GM19351 (cell line): ENCODE measurements around the gene CTSD.
"Not testable (repeated sequence)": the region's sequence is repeated elsewhere in the genome, so short reads cannot be mapped to it uniquely, and the experiment has no call there.

Source experiments
- ATAC-seq: cut with Tn5 transposase; IDR thresholded peaks from one replicate; pipeline ENCODE4 v1.9.1; 2021; ENCODE audit warnings: mild to moderate bottlenecking, moderate library complexity; ENCODE audit not compliant: unreplicated experiment

Gene CTSD

DNA sequence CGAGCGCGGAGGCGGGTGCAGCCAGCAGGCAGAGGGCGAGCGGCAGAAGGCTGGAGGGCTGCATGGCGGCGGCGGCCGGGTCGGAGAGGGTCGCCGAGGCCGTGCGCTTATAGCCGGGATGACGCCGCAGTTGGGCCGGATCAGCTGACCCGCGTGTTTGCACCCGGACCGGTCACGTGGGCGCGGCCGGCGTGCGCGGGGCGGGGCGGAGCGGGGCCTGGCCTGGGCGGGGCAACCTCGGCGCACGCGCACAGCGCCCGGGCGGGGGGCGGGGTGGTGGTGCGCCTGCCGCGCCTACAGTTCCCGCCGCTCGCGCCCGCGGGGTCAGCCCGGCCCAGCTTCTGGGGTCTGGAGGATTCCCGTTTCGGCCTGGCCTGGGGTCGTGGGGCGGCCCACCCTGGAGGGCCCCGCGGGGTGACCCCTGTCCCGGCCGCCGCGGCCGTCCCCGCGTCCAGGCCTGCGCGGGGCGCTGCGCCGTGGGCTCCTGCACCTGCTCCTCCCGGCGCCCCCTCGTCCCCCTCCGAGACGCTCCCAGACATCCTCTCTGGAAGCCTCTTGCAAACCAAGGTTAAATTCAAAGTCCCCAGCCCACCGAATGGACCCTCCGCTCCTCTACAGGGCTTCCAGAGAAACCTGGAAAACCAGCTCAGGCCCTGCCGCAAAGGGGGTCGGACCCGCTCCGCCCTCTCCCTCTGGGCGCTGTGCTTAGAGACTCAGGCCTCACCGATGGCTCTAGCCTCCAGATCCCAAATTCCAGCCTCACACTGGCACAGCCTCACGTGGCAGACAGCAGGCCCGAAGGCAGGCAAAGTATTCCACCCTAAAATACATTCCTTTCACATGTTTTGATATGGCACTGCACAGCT, at the start of gene CTSD:
Gene CTSD, minus strand, starts transcription at position 132 of the 866 bp plus-strand sequence. Its CDS starts 68 bp downstream, at position 64.
- peak; percentile 81 for ATAC-seq

DNA sequence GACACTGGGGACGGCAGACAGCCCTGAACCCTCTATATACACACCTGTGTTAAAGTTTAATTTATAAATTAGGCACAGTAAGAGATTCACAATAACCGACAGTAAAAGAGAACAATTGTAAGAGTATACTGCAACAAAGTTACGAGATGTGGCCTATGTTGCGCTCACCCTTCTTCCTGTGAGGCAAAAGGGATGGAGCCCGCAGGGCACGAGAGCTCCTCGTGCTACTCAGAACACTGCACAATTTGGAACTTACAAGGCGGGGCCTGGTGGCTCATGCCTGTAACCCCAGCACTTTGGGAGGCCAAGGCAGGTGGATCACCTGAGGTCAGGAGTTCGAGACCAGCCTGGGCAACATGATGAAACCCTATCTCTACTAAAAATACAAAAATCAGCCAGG, 49.6 kb upstream of the CTSD start:
- not testable (repeated sequence) for ATAC-seq

DNA sequence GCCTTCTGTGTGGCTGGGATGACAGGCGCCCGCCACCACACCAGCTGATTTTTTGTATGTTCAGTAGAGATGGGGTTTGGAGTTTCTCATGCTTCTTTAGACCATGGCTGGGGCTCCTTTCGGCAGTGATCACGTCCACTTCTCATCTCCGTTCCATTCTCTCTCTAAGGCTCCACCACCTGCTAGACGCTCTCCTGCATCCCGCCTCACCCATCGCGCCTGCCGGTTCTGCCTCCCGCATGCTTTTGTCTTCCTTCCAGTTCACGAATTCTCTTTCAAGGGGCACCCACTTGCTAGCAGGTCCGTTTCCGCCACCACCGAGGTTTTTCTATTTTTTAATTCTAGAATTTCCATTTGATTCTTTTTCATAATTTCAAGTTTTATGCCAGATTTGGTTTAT, 49.1 kb upstream of the CTSD start:
- ATAC-seq: no peak

DNA sequence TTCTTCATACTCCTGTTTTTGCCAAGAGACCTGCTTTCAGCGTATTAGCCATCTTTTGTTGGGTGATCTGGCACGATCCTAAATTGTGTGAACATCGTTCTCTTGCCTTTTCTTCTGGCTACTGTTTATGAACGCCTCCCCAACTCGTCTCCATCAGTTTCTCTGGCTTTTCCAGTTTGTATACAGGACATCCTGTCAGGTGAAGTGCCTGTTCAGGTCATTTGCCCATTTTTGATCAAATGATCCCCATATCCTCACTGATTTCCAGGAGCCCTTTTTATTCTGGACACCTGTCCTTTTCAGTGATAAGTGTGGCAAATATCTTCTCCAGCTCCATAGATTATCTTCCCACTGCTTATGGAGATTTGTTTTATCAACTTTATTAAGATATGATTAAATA, 48.5 kb upstream of the CTSD start:
- no peak for ATAC-seq

DNA sequence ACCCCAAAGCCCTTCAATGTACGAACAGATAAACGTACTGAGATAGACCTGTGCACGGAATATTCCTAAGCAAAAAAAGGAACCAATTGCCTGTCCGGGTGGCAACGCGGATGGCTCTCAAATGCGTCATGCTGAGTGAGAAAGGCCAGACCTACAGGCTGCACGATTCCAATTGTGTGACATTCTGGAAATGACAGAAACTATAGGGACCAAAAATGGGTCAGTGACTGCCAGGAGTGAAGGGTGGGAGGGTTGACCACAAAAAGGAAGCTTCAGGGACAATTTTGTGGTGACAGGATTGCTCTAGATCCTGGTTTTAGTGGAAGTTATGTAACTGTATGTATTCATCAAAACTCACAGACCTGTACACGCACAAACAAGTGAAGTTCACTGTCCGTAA, 47.0 kb upstream of the CTSD start:
- no peak for ATAC-seq

DNA sequence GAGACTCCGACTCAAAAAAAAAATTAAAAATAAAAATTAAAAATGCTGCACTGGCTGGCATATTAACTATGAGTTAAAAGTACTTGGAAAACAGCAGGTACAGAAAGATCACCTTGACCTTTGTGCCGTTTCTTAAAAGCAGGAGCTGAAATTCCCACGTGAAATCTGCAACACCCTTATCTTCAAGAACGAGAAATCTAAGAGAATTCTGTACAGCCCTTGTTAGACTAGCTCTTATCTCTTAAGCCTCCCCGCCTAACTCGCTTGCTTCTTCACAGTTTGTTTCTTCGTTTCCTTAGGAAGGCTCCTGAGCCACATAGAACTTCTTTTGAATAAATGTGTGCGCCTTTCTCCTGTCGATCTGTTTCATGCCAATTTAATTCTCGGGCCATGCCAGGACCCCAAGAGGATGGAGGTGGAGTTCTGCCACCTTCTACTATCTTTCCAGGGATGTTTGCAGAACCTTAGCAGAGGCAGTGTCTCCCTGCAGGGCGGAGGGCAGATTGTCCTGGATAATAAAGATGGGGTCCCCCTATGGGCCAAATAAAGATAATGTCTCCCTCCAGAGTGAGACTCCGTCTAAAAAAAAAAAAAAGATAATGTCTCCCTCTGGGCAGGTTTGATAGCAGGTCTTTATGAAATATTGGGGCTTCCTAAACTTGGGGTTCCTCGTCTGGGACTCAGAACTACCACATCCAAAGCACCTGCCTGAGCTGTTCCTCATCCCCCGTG, 43.7 kb upstream of the CTSD start:
- ATAC-seq: no peak

DNA sequence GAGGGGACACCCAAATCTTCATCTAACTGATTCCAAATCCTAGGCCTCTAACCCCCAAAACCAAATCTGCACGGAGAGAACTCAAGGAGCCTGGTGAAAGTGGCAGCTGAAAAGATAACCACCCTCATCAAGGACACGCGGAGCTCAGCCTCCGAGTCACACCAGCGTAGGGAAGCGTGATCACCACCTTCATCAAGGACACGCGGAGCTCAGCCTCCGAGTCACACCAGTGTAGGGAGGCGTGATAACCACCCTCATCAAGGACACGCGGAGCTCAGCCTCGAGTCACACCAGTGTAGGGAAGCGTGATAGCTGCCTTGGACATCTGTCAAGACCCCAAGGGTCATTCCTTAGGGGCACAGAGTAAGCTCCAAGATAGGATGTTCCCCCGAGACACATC, 41.8 kb upstream of the CTSD start:
- ATAC-seq: no peak

DNA sequence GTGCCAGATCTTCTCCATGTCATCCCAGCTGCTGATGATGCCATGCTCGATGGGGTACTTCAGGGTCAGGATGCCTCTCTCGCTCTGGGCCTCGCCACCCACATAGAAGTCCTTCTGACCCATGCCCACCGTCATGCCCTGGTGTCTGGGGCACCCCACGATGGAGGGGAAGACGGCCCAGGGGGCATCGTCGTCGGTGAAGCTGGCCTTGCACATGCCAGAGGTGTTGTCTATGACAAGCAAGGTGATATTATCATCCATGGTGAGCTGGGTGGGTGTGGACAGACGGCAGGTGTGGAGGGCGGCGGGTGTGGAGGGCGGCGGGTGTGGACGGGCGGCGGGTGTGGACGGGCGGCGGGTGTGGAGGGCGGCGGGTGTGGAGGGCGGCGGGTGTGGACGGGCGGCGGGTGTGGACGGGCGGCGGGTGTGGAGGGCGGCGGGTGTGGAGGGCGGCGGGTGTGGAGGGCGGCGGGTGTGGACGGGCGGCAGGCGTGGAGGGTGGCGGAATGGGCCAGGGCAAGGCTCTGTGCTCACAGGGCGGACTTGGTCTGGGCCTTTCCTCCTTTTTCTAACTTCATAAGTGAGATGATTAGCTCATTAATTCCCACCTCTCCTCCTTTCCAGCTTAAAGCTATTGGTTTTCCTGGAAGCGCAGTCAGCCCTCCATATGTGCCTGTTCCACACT, 40.2 kb upstream of the CTSD start:
- ATAC-seq: not testable (repeated sequence)

DNA sequence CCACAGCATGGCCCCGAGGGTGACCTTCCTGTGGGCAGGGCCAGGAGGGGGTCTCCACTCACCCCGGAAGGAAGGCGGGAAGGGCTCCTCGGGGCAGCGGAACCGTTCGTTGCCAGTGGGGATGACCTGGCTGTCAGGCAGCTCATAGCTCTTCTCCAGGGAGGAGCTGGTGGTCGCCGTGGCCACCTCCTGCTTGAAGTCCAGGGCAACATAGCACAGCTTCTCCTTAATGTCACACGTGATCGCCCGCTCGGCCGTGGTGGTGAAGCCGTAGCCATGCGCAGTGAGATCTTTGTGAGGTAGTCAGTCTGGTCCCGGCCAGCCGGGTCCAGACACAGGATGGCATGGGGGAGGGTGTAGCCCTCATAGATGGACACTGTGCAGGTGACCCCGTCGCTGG, 39.5 kb upstream of the CTSD start:
- ATAC-seq: no peak

DNA sequence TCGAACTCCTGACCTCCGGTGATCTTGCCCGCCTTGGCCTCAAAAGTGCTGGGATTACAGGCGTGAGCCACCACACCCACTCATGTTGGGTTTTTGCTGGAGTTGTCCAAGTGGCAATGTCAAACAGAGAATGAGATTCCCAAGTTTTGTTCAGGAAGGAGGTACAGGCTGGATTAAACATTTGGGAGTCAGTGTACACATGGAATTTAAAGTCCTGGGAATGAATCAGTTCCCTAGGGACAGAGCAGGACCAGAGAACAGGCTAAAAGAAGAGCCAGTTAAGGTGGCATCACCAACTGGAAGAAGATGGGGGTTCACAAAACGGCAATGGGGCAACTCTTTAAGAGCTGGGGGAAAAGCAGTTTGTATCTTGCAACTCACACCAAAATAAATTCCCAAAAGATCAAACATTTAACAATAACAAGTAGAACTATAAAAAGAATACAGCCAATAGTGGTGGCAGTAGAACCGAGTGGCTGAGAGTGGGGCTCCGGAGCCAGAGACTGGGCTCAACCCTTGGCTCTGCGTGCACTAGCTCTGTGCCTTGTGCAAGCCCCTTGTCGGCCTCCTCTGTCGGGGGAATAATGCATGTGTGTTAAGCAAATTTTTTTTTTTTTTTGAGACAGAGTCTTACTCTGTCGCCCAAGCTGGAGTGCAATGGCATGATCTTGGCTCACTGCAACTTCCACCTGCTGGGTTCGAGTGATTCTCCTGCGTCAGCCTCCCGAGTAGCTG, 33.8 kb upstream of the CTSD start:
- no peak for ATAC-seq

DNA sequence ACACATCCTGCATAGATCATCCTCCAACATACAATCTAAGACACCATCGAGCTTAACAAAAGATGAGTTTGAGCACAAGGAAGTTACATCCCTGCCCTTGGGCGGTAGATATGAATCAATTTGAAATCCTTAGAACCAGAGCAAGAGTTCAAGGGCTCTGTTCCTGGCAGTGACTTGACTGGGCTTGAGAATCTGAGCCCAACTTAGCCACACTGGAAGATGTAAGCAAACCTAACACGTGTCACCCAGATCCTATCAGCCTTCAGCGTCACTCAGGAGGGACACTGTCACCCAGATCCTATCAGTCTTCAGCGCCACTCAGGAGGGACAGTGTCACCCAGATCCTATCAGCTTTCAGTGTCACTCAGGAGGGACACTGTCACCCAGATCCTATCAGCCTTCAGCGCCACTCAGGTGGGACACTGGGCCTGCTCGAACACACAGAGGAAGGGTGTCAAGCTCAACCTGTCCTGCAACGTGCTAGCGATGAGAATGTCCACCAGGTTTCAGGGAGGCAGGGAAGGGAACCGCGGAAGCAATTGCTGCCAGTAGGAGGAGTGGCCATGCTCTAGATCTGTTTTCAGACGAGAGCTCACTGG, 32.8 kb upstream of the CTSD start:
- ATAC-seq: no peak

DNA sequence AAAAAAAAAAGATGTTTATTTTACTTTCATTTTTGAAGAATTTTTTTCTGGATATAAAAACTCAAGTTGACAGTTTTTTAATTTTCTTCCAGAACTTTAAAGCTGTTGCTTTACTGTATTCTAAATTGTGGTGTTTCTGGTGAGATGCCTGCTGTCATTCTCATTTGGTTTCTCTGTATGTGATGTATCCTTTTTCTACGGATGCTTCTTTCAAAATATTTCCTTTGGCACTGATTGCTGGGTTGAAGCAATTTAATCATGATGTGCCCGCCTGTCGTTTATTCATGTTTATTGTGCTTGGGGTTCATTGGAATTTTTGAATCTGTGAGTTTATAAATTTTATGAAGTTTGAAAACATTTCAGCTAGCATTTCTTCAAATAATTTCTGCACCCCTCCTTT, 29.4 kb upstream of the CTSD start:
- no peak for ATAC-seq

DNA sequence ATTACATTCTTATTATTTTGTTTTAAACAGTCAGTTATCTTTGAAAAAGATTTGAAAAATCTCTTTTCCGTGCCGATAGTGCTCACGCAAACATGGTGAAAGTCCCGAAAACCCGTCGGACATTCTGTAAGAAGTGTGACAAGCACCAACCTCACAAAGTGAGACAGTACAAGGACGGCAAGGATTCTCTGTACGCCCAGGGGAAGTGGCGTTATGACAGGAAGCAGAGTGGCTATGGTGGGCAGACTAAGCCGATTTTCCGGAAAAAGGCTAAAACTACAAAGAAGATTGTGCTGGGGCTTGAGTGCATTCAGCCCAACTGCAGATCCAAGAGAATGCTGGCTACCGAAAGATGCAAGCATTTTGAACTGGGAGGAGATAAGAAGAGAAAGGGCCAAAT, 28.7 kb upstream of the CTSD start:
- no peak for ATAC-seq

DNA sequence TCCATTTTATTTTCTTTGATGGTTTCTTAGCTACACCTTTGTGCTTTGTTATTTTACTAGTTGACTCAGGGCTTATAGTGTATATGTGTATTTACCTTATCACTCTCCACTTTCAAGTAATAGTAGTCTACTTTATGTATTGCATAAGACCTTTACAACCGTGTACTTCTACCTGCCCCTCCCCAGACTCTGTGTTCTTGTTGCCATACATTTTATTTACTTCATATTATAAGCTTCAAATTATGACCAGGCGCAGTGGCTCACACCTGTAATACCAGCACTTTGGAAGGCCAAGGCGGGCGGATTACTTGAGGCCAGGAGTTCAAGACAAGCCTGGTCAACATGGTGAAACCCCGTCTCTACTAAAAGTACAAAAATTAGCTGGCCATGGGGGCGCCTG, 28.2 kb upstream of the CTSD start:
- ATAC-seq: no peak

DNA sequence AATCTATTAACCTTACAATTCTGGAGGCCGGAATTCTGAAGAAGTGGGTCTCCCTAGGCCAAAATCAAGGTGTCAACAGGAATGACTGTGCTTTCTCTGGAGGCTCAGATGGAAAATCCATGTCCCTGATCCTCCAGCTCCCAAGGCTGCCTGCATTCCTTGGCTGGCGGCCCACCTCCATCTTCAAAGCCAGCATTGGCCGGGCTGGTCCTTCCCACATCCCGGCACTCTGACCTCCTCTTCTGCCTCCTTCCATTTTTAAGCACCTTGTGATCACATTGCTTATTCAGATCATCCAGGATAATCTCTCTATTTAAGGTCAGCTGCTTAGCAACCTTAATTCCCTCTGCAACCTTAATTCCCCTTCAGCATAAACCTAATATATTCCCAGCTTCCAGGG, 22.7 kb upstream of the CTSD start:
- ATAC-seq: no peak

DNA sequence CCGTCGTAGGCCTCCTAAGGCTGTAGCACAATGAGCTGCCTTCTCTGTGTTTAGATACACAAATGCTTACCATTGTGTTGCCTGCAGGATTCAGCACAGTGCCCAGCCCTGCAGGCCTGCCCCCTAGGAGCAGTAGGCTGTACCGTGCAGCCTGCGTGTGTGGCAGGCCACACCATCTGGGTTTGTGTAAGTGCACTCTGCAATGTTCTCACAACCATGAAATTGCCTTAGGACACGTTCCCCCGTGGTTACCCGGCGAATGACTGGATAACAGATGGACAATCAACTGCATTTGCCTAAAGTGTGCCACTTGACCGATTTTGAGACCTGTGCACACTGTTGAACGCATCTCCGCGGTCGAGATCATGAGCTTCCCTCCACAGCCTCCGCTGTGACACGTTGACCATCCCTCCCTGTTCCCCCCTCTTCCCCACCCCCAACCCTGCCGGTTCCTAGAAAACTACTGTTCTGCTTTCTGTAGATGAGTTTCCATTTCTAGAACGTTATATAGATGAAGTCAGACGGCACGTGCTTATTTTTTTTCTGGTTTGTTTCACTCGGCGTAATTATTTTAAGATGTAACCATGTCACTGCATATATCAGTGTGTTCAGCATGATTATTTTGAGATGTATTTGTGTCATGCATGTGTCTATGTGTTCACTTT, 22.2 kb upstream of the CTSD start:
- no peak for ATAC-seq

DNA sequence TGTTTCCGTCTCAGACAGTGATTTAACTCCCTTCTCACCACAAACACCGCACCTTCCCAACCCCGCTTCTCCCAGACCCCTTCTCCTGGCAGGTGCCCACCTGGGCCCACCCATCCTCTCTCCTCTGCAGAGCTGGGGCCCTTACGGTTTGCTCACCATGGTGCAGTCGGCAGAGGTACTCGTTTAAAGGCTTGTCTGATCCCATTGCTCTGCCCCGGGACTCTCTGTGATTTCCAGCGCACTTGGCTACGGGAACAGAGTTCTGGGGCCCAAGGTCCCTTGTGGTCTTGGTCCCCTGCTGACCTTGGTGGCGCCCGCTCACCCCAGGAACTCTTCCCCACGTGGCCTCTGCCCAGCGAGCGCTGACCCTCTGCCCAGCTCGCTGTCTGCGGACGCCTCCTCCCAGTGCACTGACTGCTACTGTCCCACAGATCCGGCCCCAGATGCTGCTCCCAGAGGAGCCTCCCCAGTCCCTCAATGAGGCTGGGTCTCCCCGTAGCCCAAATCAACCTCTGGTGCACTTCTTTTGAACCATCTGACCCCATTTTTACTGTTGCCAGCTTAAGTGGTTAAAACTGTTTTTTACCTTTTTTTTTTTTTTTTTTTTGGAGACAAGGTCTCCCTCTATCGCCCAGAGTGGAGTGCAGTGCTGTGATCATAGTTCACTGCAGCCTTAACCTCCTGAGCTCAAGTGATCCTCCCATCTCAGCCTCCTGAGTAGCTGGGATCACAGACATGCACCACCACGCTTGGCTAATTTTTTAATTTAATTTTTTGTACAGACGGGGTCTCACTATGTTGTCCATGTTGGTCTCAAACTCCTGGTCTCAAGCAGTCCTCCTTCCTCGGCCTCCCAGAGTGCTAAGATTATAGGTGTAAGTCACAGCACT, 21.3 kb upstream of the CTSD start:
- ATAC-seq: no peak

DNA sequence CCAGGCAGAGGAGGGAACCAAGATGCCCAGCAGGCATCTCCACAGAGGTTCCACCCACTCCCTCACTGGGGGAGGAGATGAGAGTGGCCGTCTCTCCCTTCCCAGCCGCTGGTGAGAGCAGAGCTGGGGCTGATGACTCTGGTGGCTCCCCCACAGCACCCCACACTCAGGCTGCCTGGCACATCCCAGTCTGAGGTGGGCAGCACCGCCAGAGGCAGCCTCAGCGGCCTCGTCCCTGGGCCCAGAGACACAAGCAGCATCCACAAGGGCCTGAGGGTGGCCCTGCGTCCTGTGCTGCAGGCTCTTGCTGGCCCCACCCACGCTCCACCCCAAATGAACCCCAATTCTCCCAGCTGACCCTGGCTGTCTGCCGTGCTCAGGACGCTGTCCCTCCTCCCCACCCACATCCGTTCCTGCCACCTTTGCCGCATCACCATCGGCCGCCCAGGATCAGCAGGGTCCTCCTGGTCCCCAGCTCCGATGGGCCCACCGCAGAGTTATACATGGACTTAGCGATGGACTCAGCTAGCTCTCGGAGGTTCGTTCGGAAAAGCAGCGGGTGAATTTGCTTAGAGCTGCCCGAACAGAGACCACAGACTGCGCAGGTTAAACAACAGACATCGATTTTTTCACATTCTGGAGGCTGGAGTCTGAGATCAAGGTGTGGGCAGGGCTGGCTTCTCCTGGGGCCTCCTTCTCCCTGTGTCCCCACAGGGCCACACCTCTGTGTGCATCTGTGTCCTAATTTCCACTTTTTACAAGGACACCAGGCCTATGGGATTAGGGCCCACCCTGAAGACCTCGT, 20.2 kb upstream of the CTSD start:
- no peak for ATAC-seq
